LHCN-M2 (cell line): Measurements from ENCODE around the gene DGKQ. TPM values are rescaled to one million over a fixed set of nuclear protein-coding genes. Genes with fewer than 3 reads are reported as not detected.
"Not testable (repeated sequence)": the region's sequence is repeated elsewhere in the genome, so short reads cannot be mapped to it uniquely, and the experiment has no call there.

Experiments used
- DNase-seq: peaks from one replicate; pipeline ENCODE4 v3.0.0-alpha.2; 2012; ENCODE audit warnings: low read depth
- total RNA-seq: library from RNA; depleted of rRNA; stranded (reverse); fragments of >200 nt; gene quantifications from 2 replicates; pipeline ENCODE4 v1.2.3, GENCODE V29; 2014

The DGKQ gene
- total RNA-seq, 1 experiment from 2014 or later: 15.8 TPM

DNA sequence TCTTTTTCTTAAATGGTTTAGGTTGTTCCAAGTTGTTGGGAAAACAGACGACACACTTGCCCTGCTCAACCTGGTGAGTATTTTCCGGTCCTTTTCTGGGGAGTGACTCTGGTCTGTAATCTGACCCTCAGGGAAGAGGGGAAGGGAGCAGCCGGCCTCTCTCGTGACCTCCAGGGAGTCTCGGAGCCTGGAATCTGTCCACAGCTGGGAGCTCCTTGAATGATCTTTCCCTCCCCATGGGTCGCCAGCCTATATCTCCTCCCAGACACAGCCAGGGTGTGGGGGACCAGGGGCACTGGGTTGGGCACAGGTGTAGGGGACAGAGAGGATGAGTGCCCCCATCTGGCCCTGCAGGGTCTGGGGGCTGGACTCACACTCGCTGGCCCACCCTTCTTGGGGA is 22.2 kb downstream of the DGKQ start:
- DNase-seq: no peak

- DNase-seq: no peak
Observed at GRCh38 chr4:950136-951020, 23.0 kb downstream of the DGKQ start.

DNA sequence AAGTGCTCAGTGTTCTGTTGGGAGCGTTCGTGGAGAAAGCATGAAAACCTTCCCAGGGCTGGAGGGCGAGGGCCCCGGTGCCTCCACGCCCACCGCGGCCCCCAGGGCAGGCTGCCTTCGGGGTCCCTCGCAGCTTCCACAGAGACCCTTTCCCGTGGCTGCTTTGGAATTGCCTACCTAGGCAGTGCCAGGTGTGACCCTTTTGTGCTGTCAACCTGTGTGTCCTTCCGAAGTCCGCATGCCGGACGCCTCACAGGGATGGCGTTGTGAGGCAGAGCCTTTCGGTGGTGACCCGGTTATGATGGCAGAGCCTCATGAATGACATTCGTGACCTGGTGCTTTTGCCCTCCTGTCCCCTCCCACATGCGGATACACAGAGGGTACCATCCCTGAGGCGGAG is 23.7 kb downstream of the DGKQ start:
- no peak for DNase-seq

GRCh38 chr4:948936-949300 is 24.5 kb downstream of the DGKQ start:
- DNase-seq: no peak

DNA sequence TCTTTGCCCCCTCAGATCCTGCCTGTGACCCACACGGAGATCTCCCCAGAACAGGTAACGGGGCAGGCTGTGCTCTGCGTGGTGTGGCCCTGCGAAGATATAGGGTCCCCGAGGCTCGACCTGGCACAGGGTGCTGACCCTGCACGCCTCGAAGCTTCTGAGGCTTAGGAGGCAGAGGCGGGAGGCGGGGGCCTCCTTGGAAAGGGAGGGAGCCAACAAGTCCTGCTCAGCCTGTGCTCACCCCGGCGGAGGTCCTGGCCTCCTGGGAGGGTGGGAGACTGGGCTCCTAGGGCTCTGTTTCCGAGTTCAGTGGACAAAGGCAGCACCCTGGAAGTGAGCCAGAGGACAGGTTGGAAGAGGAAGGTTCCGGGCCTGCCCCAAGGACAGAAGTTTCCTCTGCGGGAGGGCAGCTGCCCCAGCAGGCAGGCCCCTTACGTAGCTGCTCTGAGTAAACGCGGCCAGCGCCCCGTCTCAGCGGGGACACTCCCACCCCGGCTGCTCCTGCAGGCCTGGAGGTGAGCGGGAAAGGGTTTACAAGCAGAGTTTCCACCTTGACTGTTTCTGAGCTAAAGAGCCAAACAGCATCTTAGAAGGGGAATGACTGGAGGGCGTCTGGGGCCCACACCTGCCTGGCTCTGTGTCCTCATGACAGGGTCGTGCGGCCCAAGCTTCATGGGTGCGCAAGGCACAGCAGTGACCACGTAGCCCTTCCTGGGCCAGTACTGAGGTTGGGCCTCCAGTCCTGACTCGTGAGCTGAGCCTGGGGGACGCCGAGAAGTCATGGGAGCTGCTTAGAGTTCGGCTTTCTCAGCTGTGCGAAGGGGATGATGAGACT is 25.1 kb downstream of the DGKQ start:
- no peak for DNase-seq

DNA sequence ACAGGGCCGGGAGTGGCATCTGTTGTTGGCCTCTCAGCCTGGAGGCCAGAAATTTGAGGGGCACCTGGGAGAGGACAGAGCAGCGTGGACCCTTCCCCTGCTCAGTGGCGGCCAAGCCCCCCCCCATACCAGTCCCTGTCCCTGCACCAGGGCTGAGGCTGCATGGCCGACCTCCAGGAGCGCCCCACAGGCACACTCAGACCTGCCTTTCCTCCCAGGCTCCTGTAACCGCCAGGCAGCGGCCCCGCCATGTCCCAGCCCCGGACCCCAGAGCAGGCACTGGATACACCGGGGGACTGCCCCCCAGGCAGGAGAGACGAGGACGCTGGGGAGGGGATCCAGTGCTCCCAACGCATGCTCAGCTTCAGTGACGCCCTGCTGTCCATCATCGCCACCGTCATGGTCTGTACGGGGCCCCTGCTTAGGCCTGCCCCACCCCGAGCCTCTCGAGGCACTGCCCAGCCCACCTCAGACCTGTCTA is 25.8 kb downstream of the DGKQ start:
- no peak for DNase-seq

DNA sequence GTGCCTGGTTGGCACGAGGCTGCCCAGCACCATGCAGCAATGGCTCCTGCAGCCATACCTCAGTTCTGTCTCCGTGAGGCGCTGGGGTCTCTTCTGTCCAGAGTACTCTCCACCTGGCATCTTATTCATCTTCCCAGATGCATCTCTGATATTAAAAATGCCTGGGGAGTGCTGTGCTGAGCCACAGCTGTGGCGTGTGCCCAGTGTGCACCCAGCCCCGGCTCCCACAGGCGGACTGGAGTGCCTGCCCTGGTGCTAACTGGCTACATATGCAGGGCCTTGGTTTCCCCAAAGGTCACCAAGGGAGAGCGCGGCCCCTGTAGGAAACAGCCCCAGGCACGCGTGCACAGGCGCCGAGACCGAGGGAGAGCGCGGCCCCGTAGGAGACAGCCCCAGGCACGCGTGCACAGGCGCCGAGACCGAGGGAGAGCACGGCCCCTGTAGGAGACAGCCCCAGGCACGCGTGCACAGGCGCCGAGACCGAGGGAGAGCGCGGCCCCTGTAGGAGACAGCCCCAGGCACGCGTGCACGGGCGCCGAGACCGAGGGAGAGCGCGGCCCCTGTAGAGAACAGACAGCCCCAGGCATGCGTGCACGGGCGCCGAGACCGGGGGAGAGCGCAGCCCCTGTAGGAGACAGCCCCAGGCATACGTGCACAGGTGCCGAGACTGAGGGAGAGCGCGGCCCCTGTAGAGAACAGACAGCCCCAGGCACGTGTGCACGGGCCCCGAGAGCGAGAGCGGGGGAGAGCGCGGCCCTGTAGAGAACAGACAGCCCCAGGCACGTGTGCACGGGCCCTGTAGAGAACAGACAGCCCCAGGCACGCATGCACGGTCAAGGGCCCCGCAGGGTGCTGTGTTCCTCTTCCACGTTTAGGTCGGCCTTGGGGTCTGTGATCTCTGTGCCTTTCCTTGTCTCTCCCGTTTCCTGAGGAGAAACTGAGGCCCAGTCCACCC is 26.6 kb downstream of the DGKQ start:
- no peak for DNase-seq

DNA sequence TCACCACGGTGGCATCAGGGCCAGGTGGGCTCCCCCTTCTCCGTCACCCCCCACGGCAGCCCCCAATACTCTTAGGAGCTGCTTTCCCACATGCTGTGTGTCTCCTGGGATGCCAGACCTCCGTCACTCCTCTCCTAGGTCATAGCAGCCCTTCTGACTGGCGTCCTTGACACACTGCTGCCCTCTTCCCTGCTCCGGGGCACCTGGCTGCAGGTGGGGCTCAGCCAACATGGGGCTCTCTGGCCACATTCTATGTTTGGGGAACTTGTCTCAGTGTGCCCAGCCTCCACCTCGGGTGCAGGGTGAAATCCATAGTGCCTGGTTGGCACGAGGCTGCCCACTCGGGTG is 27.3 kb downstream of the DGKQ start:
- DNase-seq: no peak

DNA sequence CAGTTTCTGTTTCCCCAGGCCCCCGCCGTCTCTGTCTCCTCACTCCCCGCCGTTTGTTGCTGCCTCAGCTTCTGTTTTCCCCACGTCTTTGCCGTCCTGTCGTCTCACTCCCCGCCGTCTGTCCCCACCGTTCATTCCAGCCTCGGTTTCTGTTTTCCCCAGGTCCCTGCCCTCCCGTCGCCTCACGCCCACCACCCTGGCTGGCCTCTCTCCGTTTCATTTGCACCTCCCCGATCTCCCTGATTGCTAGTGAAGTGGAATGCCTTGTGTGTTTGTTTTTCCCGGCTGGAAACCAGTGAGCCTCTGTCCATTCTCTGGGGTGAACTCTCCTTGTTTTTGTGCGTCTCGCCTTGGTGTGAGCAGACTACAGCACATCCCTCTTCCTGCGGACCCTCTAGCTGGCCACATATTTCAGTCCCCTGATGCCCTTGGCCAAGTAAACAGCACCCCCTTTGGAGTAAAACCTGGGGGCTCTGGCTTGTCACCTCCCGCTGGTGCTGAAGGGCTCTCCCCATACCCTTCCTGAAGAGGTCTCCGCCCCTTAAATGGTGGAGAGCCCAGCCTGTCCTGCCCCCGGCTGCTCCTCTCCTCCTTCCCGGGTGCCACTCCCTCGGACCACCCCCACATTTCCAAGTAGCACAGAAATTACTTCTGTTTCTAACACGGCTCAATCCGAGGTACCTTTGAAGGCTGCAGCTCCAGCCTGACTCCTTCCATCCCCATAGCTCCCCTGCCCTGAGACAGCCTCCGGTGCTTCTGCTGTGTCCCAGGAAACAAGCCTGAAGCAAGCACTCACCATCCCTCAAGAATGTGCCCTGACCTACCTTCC is 27.9 kb downstream of the DGKQ start:
- DNase-seq: no peak

DNA sequence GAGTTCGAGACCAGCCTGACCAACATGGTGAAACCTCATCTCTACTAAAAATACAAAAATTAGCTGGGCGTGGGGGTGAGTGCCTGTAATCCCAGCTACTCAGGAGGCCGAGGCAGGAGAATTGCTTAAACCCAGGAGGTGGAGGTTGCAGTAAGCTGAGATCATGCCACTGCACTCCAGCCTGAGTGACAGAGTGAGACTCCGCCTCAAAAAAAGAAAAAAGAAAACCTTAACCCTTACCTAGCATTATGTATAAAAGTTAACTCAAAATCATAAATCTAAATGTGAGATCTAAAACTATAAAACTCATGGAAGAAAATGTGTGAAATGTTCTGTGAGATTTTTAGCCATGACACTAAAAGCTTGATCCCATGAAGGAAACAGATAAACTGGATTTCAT is 33.9 kb downstream of the DGKQ start:
- DNase-seq: not testable (repeated sequence)

DNA sequence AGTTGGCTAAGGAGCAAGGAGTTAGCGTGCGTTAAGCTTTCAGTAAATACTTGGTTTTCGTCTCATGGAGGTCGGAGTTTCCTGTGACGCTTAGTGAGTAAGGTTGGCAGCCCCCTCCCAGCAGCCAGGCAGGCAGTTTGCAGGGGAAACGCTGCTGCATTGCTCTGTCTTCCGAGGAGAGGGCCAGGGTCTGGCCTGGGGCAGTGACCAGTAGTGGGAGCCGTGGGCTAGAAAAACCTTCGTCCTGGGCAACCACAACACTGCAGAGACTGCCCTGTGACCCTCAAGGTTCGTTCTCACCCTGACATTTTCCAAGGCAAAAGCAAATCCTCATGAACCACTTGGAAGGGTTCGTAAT is 40.7 kb downstream of the DGKQ start:
- no peak for DNase-seq

- peak; percentile 92 for DNase-seq
Observed at GRCh38 chr4:931960-932712, 41.2 kb downstream of the DGKQ start, which contains the start of the genes GAK and TMEM175. GAK (minus strand) TSS chr4:932316; CDS start chr4:932187, 129 bp downstream. TMEM175 (plus strand) TSS chr4:932460; CDS start chr4:947740, 15,280 bp downstream.

DNA sequence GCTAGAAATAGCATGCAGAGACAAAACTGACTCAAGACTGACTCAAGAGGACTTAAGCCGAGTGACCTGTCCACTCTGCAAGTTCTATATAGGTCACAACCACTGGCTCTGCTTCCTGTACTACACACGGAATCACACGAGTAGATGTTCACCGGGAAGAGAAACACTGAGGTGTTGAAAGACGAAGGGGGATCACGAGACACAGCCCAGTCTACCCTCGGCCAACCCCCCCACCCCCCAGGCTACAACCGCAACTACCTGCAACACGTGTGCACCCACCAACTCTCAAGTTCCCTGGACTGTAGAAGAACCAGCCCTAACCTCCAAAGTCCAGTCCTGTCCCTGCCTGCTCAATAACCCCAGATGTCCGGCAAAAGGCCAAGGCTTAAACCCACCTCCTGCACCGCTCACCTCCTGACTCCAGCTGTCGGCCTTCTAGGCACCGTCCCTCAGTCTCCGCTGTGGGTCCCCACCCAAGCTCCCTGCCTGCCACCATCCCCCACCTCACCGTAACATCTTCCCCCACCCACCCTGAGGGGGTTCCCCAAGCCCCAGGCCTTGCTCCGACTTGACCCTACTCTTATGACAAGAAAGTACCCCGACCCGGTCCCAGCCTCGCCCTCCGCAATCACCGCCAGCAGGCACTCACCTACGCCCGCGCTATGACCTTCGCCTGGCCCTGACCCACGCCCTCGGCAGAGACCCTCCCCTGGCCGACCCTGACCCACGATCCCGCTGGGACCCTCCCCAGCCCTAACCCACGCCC is 42.0 kb downstream of the DGKQ start:
- DNase-seq: peak; percentile 76

GRCh38 chr4:930827-931193 is 42.6 kb downstream of the DGKQ start:
- DNase-seq: no peak

DNA sequence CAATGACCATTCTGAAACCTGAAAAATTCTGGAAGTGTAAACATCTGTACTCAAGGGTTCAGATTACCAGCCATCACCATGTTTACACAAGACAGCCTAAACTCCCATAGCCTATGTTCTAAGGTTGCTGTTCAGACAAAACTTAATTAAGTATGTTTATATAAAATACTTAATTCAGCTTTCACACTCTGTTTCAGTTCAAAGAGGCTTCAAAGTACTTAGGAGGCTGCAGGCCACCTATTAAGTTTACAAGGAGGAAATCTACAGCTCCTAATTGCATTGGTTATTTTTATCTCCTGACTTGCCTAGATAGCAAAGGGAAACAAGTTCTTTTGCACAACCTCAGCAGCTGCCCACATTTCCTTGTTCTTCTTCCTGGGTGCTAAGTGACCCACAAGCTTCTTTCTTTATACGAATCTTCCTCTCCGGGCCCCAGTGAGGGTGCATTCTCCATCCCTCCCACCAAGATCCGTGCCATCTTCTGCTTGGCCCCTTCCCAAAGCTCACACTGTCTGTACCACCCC is 43.3 kb downstream of the DGKQ start:
- no peak for DNase-seq

DNA sequence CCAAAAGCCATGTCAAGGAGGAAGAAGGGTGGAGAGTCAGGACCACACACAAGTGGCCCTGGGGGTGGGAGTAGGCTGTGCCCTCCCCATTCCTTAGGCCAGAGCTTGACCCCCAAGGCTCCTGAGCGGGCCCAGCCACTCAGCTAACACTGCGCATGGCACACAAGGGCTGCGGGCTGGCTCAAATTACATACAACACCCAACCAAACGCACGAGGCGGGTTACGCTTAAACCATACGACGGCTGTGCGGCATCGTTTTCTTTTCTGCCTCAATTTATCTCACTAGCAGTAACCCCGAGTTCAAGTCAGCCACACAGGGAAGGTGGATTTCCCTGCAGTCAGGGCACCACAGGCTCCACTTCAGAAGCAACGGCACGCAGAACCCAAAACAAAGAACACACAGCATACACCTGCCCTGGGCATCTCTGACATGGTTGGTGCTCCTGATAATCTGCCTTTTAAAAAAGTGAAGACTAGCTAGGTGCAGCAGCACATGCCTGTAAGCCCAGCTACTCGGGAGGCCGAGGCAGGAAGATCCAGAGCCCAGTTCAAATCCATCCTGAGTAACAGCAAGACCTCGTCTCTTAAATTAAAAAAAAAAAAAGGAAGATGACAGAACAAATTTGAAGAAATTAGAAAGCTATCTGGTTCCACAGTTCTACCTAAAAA is 44.1 kb downstream of the DGKQ start:
- DNase-seq: no peak

GRCh38 chr4:927566-927965 is 45.8 kb downstream of the DGKQ start:
- not testable (repeated sequence) for DNase-seq

GRCh38 chr4:926538-926937 is 46.8 kb downstream of the DGKQ start:
- no peak for DNase-seq
